RKO (cell line): Measurements from ENCODE around the gene POMZP3.
"Not testable (repeated sequence)": the region's sequence is repeated elsewhere in the genome, so short reads cannot be mapped to it uniquely, and the experiment has no call there.

Experiments used
- DNase-seq: peaks from one replicate; pipeline ENCODE4 v3.0.0-alpha.2; 2016; ENCODE audit warnings: low spot score

Gene POMZP3

DNA sequence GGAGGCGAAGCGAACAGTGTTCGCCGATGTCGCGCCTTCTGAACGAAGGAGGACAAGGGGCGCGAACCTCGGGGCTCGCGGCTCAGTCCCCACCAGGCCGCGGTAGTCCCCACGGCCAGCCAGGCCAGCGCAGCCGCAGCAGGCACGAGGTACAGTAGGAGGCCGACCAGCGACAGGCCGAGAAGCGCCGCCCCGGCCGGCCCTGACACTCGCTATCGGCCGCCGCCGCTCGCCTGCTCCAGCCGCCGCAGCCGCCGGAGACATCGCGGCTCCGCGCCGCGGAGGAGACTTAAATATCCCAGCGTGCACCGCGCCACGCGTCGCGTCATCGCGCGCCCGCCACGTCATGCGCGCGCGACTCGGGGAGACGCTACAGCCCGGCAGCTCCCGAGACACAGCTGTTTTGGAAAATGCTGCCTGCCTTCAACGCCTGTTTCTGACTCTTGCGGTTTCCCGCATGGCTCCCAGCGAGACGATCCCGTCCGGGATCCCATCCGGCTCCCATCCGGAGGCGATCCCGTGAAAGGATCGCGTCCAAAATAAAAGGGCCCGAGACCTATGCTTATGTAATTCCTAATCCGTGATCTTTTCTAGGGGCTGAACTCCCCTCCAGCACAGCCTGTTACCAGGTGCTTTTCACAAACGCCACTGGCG lies at the start of gene POMZP3:
Gene POMZP3 (minus strand): TSS at position 291 of the 654 bp plus-strand sequence. CDS start 1,215 bp downstream, outside the sequence.
- DNase-seq: not testable (repeated sequence)

GRCh38 chr7:76675783-76676182 lies 48.7 kb upstream of the POMZP3 start:
- not testable (repeated sequence) for DNase-seq

DNA sequence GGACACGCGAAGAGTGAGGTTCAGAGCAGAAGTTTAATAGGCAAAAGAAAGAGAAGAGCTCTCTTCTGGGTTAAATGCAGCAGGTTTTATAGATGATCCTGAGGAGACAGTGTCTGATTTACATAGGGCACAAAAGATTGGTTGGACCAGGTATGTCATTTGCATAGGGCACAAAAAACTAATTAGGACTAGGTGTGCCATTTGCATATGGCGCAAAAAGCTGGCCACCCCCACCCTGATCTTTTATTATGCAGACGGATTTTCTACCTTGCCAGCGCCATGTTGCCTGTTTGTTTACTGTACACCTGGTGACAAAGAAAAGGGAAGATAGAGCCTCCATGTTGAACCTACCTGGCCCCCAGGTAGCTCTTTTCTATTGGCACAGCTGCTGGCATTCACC lies 46.3 kb upstream of the POMZP3 start:
- DNase-seq: not testable (repeated sequence)

- DNase-seq: not testable (repeated sequence)
Observed at GRCh38 chr7:76659212-76659611, 32.1 kb upstream of the POMZP3 start.

- DNase-seq: peak; percentile 11
Observed at GRCh38 chr7:76656425-76656824, 29.3 kb upstream of the POMZP3 start.

DNA sequence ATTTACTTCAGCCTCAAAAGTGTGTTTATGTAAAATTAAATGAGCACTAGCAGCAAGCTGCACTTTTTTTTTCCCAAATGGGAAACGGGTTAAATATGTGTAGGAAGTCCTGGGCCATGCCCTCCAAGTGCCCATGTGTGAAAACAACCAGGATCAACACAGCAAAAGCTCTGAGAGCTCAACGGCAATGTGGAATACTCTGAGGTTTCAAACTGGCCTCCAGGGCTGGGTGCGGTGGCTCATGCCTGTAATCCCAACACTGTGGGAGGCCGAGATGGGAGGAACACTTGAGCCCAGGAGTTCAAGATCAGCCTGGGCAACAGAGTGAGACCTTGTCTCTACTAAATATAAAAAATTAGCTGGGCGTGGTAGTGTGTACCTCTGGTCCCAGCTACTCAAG lies 15.5 kb upstream of the POMZP3 start:
- DNase-seq: not testable (repeated sequence)

DNA sequence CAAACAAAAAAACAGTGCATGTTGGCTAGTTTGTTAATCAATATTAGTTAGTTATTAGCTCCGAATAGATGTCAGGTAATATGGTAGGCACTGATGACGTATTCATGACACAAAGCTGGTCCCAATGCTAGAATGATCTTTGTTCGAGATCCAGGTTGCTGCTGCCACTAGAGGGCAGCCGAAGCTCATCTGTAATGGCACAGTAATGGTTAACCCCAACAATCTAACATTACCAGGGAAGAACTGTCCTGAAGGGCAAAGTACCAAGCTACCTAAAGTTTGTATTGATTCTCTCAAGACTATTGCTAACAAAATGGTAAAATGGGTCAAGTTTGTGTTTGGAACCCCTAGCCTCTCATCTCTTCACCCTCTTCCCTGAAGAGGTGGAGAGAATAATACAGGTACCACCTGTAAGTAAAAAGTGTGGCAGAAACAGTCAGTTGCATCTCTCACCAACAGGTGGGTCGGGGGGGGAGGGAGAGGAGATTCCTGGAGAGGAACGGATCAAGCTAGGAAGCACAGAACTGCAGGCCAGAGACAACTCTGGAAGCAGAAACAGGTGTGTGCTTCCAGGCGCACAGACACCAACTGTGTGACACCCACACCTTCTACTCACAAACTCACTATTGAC lies 10.1 kb upstream of the POMZP3 start:
- DNase-seq: not testable (repeated sequence)

DNA sequence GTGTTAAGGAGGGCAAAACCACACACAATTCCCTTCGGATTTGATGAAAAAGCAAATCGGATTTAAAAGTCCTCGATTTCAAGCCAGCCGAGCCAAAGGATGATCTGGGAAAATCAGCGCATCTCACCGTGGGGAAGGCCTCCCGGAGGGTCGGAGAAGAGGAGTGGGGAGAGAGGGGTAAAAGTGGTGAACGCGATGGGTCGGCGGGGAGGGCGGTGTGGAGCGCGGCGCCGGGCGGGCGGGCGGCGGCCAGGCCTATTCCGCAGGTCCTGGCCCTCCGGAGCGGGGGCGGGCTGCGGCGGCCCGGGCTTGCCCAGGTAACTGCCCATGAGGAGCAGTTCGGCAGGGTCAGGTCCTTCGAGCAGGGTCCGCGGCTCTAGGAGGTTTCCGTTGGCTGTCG lies 498 bp downstream of the POMZP3 start:
- not testable (repeated sequence) for DNase-seq

- DNase-seq: not testable (repeated sequence)
Observed at GRCh38 chr7:76619439-76620190, 7.5 kb downstream of the POMZP3 start.

DNA sequence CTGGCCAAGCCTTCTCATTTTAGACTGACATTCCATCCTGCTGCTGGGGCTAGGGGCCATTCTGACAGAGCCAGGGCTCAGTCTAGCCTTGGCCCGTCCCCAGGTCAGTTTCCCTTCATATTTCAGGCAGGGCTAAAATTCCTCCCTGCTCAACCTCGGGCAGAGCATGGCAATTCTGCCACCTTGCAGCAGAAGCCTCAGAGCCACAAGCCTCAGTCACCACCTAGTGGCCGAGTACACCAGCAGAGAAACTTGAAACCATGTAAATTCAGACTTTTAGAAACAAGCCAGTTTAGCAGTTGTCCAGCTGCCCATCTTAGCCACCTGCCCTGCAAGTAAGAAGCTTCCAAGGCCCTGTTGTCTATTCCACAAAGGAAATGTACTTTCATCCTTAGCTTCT lies 13.3 kb downstream of the POMZP3 start:
- DNase-seq: peak; percentile 53

GRCh38 chr7:76612232-76612631 lies 14.8 kb downstream of the POMZP3 start:
- not testable (repeated sequence) for DNase-seq

DNA sequence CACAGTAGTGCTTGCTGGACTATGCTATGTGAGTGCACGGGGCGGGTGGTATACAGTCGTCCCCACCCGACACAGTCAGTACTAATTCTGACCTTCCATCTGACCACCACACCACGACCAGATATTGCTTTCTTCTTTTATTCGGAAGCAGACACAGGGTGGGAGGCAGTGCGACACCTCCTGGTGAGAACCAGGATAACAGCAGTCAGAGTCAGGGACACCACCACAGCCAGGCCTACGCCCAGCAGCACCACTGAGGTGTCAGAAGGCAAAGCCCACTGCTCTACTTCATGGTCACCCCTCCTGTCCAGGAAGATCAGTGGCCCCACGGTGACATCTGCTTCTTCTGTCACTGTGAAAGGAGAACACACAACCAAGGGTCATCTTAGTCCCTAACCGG lies 17.2 kb downstream of the POMZP3 start:
- DNase-seq: not testable (repeated sequence)

GRCh38 chr7:76608469-76608868 lies 18.6 kb downstream of the POMZP3 start:
- DNase-seq: not testable (repeated sequence)

GRCh38 chr7:76606027-76606426 lies 21.1 kb downstream of the POMZP3 start:
- DNase-seq: peak; percentile 85

DNA sequence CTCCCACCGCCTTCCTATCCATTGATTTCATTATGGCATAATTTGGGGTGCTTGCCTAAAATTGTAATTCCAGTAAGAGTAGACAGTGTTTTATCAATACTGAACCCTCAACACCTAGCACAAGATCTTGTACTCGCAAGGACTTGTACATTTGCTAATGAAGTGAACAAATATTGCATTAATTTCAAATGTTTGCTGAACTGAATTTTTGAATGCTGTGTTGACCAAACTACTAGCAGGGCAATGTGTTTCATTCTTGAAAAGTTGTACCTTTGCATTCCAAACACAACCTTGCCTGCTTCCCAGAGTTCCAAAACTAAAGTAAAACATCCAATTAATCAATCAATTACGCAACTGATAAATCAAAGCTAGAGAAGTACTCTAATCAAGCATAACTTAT lies 26.4 kb downstream of the POMZP3 start:
- DNase-seq: not testable (repeated sequence)

GRCh38 chr7:76600116-76600482 lies 27.0 kb downstream of the POMZP3 start:
- DNase-seq: not testable (repeated sequence)

GRCh38 chr7:76598590-76599264 lies 28.4 kb downstream of the POMZP3 start:
- DNase-seq: not testable (repeated sequence)

- DNase-seq: not testable (repeated sequence)
Observed at GRCh38 chr7:76597288-76597687, 29.8 kb downstream of the POMZP3 start.

- DNase-seq: not testable (repeated sequence)
Observed at GRCh38 chr7:76592694-76593093, 34.4 kb downstream of the POMZP3 start.

- DNase-seq: not testable (repeated sequence)
Observed at GRCh38 chr7:76591602-76592304, 35.3 kb downstream of the POMZP3 start.

DNA sequence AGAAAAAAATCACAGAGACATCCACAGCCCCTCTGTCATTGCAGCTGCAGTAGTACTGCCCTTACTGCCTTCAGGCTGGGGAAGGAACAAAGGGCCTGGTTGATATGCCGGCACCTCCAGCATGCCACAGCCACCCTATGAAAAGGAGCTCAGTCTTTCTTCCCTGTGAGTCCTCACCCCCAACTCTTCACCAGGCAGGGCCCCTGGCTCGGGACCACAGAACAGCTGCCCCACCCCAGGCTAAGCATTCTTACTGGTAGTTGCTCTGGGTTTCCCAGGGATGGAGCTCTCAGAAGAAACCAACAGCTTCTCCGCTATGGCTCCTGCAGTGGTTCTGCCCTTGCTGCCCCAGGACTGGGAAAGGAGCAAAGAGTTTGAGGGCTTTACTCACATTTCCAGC lies 36.0 kb downstream of the POMZP3 start:
- not testable (repeated sequence) for DNase-seq

DNA sequence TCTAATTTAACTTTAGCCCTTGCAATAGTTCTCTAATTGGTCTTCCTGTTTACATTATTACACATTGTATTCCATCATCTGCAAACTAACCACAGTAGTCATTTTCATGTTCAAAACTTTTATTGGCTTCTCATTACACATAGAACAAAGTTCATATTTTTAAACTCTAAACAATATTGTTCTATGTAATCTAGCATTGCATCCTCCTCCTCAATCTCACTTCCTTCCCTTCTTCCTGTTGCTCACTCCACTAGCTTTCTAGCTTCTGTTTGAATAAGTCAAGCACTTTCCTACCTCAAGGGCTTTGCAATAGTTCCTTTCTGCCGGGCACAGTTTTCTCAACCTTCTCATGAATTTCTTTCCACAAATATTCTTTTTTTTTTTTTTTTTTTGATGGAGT lies 38.5 kb downstream of the POMZP3 start:
- not testable (repeated sequence) for DNase-seq
